OCI-LY1 (cell line): Measurements from ENCODE around the gene ADIRF.

Experiments used
- H2AFZ ChIP-seq: fragments of 200-600 bp; sonication (generic), shearing (Covaris generic); 2 replicates; pipeline ENCODE4 v1.6.0; 2014; ENCODE audit warnings: antibody characterized with exemption, mild to moderate bottlenecking, low read length
- H3F3A ChIP-seq: fragments of 200-600 bp; sonication (generic), shearing (Covaris generic); 2 replicates; pipeline ENCODE4 v1.6.0; 2014; ENCODE audit warnings: mild to moderate bottlenecking, antibody characterized with exemption, low read length, moderate library complexity; ENCODE audit not compliant: insufficient read depth
- H3K27ac ChIP-seq: fragments of 200-600 bp; sonication (generic); 2 replicates; pipeline ENCODE4 v1.5.1; 2014; ENCODE audit warnings: low read length, mixed run types, mild to moderate bottlenecking, low read depth; ENCODE audit not compliant: poor library complexity, severe bottlenecking
- H3K27me3 ChIP-seq: fragments of 200-600 bp; sonication (generic); 2 replicates; pipeline ENCODE4 v1.6.0; 2014; ENCODE audit warnings: antibody characterized with exemption, mild to moderate bottlenecking, low read length, moderate library complexity; ENCODE audit not compliant: insufficient read depth
- H3K36me3 ChIP-seq: fragments of 200-600 bp; sonication (generic); 2 replicates; pipeline ENCODE4 v1.6.1; 2014; ENCODE audit warnings: mild to moderate bottlenecking, antibody characterized with exemption, low read length, moderate library complexity, mixed read lengths; ENCODE audit not compliant: insufficient read depth
- H3K4me1 ChIP-seq: fragments of 200-600 bp; sonication (generic); 2 replicates; pipeline ENCODE4 v1.5.1; 2014; ENCODE audit warnings: mild to moderate bottlenecking, low read length, moderate library complexity; ENCODE audit not compliant: insufficient read depth, severe bottlenecking
- H3K4me2 ChIP-seq: fragments of 200-600 bp; sonication (generic), shearing (Covaris generic); 2 replicates; pipeline ENCODE4 v1.6.1; 2014; ENCODE audit warnings: low read length
- H3K4me3 ChIP-seq: fragments of 200-600 bp; sonication (generic); 2 replicates; pipeline ENCODE4 v1.5.1; 2014; ENCODE audit warnings: low read length, low read depth, mild to moderate bottlenecking, mixed read lengths; ENCODE audit not compliant: poor library complexity, severe bottlenecking
- H3K79me2 ChIP-seq: fragments of 200-600 bp; shearing (Covaris generic); 2 replicates; pipeline ENCODE4 v1.6.1; 2016; ENCODE audit warnings: mixed run types, low read length, mixed read lengths; ENCODE audit not compliant: insufficient read depth
- H3K9ac ChIP-seq: fragments of 200-600 bp; sonication (generic), shearing (Covaris generic); 2 replicates; pipeline ENCODE4 v1.6.1; 2014; ENCODE audit warnings: mild to moderate bottlenecking, low read length, mixed read lengths
- H3K9me2 ChIP-seq: fragments of 200-600 bp; sonication (generic), shearing (Covaris generic); 2 replicates; pipeline ENCODE4 v1.6.1; 2014; ENCODE audit warnings: low read depth, mild to moderate bottlenecking, low read length, mixed read lengths
- H3K9me3 ChIP-seq: fragments of 200-600 bp; shearing (Covaris generic); 2 replicates; pipeline ENCODE4 v1.6.1; 2014; ENCODE audit warnings: low read length, mixed read lengths
- H4K20me1 ChIP-seq: fragments of 200-600 bp; sonication (generic), shearing (Covaris generic); 2 replicates; pipeline ENCODE4 v1.6.0; 2016; ENCODE audit warnings: mild to moderate bottlenecking, low read length; ENCODE audit not compliant: insufficient read depth
- CTCF ChIP-seq: fragments of 200-600 bp; sonication (generic), shearing (Covaris generic); IDR thresholded peaks from 2 replicates; pipeline ENCODE4 v1.5.1; 2017; ENCODE audit warnings: mild to moderate bottlenecking, antibody characterized with exemption, low read length, moderate library complexity, mixed read lengths
- EZH2 ChIP-seq: fragments of 200-600 bp; sonication (generic), shearing (Covaris generic); IDR thresholded peaks from 2 replicates; pipeline ENCODE4 v1.8.0; 2017; ENCODE audit warnings: borderline replicate concordance, mixed run types, mild to moderate bottlenecking, antibody characterized with exemption, low read length, moderate library complexity, mixed read lengths

Gene ADIRF

GRCh38 chr10:86953747-86954680 lies 14.3 kb upstream of the ADIRF start:
- Histone ChIP-seq H2AFZ (no peak overlapping the region), H3K9me2 (no peaks in the 10 kb centered on the region), H3K4me2 (no peak overlapping the region), H3K9me3 (no peaks in the 10 kb centered on the region), H3F3A (no peaks in the 10 kb centered on the region), H3K36me3 (no peaks in the 10 kb centered on the region; the same call in 1 of the 2 replicates), H3K79me2 (no peaks in the 10 kb centered on the region), H3K4me1 (no peaks in the 10 kb centered on the region), H3K27me3 (no peaks in the 10 kb centered on the region; the same call in 1 of the 2 replicates), H3K27ac (no peak overlapping the region), H4K20me1 (no peaks in the 10 kb centered on the region), H3K4me3 (no peak overlapping the region), H3K9ac (no peak overlapping the region)
- no peak for TF ChIP-seq CTCF

- no peak overlapping the region for H3K27ac ChIP-seq
- no peaks in the 10 kb centered on the region for H3K9me3 ChIP-seq
- H3K79me2 ChIP-seq = no peaks in the 10 kb centered on the region
- no peak for TF ChIP-seq CTCF
- TF ChIP-seq EZH2 = no peak
- no peaks in the 10 kb centered on the region for H4K20me1 ChIP-seq
- H3K27me3 ChIP-seq = no peaks in the 10 kb centered on the region; the same call in 1 of the 2 replicates
- H3K4me3 ChIP-seq = no peak overlapping the region
- no peaks in the 10 kb centered on the region for H3F3A ChIP-seq
- H3K4me2 ChIP-seq = no peak overlapping the region
- no peaks in the 10 kb centered on the region for H3K9me2 ChIP-seq
- no peaks in the 10 kb centered on the region; the same call in 1 of the 2 replicates for H3K36me3 ChIP-seq
- H2AFZ ChIP-seq = no peak overlapping the region
- H3K4me1 ChIP-seq = no peaks in the 10 kb centered on the region
- H3K9ac ChIP-seq = no peak overlapping the region
Observed at GRCh38 chr10:86954681-86955500, 13.4 kb upstream of the ADIRF start.

GRCh38 chr10:86955501-86956194 lies 12.6 kb upstream of the ADIRF start:
- Histone ChIP-seq H3K4me1 (peaks cover 4% of the 10 kb centered on the region), H3K36me3 (no peaks in the 10 kb centered on the region; the same call in 1 of the 2 replicates), H3K9me3 (no peaks in the 10 kb centered on the region), H3K79me2 (no peaks in the 10 kb centered on the region), H3K4me3 (no peak overlapping the region), H3K9me2 (no peaks in the 10 kb centered on the region), H3K27me3 (no peaks in the 10 kb centered on the region; the same call in 1 of the 2 replicates), H4K20me1 (no peaks in the 10 kb centered on the region), H3K9ac (no peak overlapping the region), H2AFZ (no peak overlapping the region), H3K27ac (no peak overlapping the region), H3F3A (no peaks in the 10 kb centered on the region), H3K4me2 (no peak overlapping the region)
- TF ChIP-seq CTCF (no peak), EZH2 (no peak)
